Lower lobe of right lung (tissue), 2 donors: Measurements from ENCODE around the gene TACC2. TPM values are rescaled to one million over a fixed set of nuclear protein-coding genes. Genes with fewer than 3 reads are reported as not detected.

ENCODE experiments used
- ATAC-seq, 2 donors: fragments of 200-7000 bp; cut with Tn5 transposase; one replicate each; pipeline ENCODE4 v1.9.1; 2020 to 2022; ENCODE audit warnings: mild to moderate bottlenecking in 2 of 2, moderate library complexity in 2 of 2
- DNase-seq: peaks from one replicate; pipeline ENCODE4 v3.0.0-alpha.2; 2020
- H3K27ac ChIP-seq: fragments of 200-600 bp; one replicate; pipeline ENCODE4 v1.8.0; 2022
- H3K27me3 ChIP-seq: fragments of 200-600 bp; one replicate; pipeline ENCODE4 v1.8.0; 2022; ENCODE audit warnings: low read depth
- H3K36me3 ChIP-seq: fragments of 200-600 bp; one replicate; pipeline ENCODE4 v1.8.0; 2022; ENCODE audit warnings: mild to moderate bottlenecking
- H3K4me1 ChIP-seq: fragments of 200-600 bp; one replicate; pipeline ENCODE4 v1.8.0; 2022
- H3K4me3 ChIP-seq: fragments of 200-600 bp; one replicate; pipeline ENCODE4 v1.8.0; 2022; ENCODE audit warnings: mild to moderate bottlenecking
- H3K9me3 ChIP-seq: fragments of 200-600 bp; one replicate; pipeline ENCODE4 v1.8.0; 2022
- intact Hi-C: fragments of 100-400 bp; cut with DNase I; formaldehyde crosslinking; loops from one replicate; pipeline ENCODE4 v1.11.0; 2022
- total RNA-seq: library from RNA; stranded (reverse); fragmentation: NEBNext Ultra II Directional; extraction: Animal tissue kit (Norgen Biotek cat#: 25700); gene quantifications from one replicate; pipeline ENCODE4 v1.2.1, GENCODE V29; 2021
- TF ChIP-seq, protein P1 (sequence below): fragments of 200-600 bp; IDR thresholded peaks from one replicate; pipeline ENCODE4 v1.8.0; 2022; ENCODE audit warnings: antibody characterized with exemption, mild to moderate bottlenecking
- donor health status: DM: no; HTN: yes; CAD: no; lungs with severe emphysema.

TACC2 gene
- total RNA-seq, 1 donor from 2014 or later: 141 TPM

GRCh38 chr10:122276611-122277208 lies 287.7 kb downstream of the TACC2 start:
- H3K4me1 ChIP-seq: no peaks in the 10 kb centered on the region
- H3K9me3 ChIP-seq: no peaks in the 10 kb centered on the region
- ATAC-seq (no peak), DNase-seq (no peak)
- no peaks in the 10 kb centered on the region for H3K36me3 ChIP-seq
- no peak overlapping the region for H3K27ac ChIP-seq
- H3K4me3 ChIP-seq: no peak overlapping the region
- TF ChIP-seq, protein P1, sequence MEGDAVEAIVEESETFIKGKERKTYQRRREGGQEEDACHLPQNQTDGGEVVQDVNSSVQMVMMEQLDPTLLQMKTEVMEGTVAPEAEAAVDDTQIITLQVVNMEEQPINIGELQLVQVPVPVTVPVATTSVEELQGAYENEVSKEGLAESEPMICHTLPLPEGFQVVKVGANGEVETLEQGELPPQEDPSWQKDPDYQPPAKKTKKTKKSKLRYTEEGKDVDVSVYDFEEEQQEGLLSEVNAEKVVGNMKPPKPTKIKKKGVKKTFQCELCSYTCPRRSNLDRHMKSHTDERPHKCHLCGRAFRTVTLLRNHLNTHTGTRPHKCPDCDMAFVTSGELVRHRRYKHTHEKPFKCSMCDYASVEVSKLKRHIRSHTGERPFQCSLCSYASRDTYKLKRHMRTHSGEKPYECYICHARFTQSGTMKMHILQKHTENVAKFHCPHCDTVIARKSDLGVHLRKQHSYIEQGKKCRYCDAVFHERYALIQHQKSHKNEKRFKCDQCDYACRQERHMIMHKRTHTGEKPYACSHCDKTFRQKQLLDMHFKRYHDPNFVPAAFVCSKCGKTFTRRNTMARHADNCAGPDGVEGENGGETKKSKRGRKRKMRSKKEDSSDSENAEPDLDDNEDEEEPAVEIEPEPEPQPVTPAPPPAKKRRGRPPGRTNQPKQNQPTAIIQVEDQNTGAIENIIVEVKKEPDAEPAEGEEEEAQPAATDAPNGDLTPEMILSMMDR: no peak
- intact Hi-C loops: no loop called here
- H3K27me3 ChIP-seq: no peaks in the 10 kb centered on the region

DNA sequence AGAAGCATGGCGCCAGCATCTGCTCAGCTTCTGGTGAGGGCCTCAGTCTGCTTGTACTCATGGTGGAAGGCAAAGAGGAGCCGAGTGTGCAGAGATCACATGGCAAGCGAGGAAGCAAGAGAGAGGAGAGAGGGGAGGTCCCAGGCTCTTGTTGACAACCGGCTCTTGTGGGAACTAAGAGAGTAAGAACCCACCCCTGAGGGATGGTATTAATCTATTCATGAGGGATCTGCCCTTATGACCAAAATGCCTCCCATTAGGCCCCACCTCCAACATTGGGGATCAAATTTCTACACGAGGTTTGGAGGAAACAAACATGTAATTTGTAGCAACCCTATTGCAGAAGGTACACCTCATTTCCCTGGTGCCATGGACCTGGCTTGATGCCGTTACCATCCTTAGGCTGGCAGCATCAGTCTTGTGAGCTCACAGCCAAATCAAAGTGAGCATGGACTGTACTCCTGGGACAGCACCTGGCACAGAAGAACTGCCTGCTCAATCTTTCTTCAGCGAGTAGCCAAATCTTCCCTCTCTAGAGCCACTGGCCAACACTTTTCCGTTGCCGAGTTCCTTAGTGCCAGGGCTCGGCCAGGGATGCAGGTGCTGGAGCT lies 288.7 kb downstream of the TACC2 start:
- intact Hi-C loops: no loop called here
- Histone ChIP-seq H3K36me3 (no peaks in the 10 kb centered on the region), H3K27ac (no peak overlapping the region), H3K27me3 (no peaks in the 10 kb centered on the region), H3K4me1 (no peaks in the 10 kb centered on the region), H3K9me3 (no peaks in the 10 kb centered on the region), H3K4me3 (no peak overlapping the region)
- TF ChIP-seq, protein P1: no peak
- no peak for ATAC-seq
- DNase-seq: no peak

DNA sequence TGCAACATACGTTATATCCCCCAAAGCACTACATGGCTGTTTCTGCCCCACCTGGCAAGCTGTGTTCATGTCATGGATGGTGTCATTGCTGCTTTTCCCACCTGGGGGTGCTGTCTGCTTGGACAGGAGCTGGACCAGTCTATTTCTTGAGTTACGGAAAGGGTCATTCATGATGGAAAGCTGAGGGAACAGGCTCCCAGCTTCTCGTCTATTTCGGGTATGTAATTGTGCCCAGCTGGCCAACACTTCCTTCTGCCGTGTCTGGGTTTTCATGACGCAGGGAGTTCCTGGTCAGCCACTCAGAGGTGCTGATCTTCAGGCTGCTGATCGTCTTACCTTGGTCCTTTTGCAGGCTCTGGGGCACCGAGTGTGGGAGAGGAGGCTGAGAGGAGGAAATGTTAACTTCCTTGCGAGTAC lies 290.8 kb downstream of the TACC2 start:
- Histone ChIP-seq H3K36me3 (no peaks in the 10 kb centered on the region), H3K4me3 (no peak overlapping the region), H3K27ac (no peak overlapping the region), H3K4me1 (no peaks in the 10 kb centered on the region), H3K9me3 (no peaks in the 10 kb centered on the region), H3K27me3 (no peaks in the 10 kb centered on the region)
- DNase-seq: no peak
- peak in 1 of 2 donors; percentile 31 for ATAC-seq
- intact Hi-C loops: no loop called here
- TF ChIP-seq, protein P1: peak; percentile 37

GRCh38 chr10:122280156-122280555 lies 291.2 kb downstream of the TACC2 start:
- Histone ChIP-seq H3K36me3 (no peaks in the 10 kb centered on the region), H3K9me3 (no peaks in the 10 kb centered on the region), H3K27ac (no peak overlapping the region), H3K27me3 (no peaks in the 10 kb centered on the region), H3K4me3 (no peak overlapping the region), H3K4me1 (no peaks in the 10 kb centered on the region)
- ATAC-seq: no peak
- TF ChIP-seq, protein P1: no peak
- no peak for DNase-seq
- intact Hi-C loops: no loop called here

GRCh38 chr10:122281018-122281626 lies 292.2 kb downstream of the TACC2 start:
- no peaks in the 10 kb centered on the region for H3K36me3 ChIP-seq
- no peak overlapping the region for H3K27ac ChIP-seq
- DNase-seq (no peak), ATAC-seq (no peak)
- H3K4me1 ChIP-seq: no peaks in the 10 kb centered on the region
- H3K4me3 ChIP-seq: no peak overlapping the region
- H3K9me3 ChIP-seq: no peaks in the 10 kb centered on the region
- TF ChIP-seq, protein P1: no peak
- no peaks in the 10 kb centered on the region for H3K27me3 ChIP-seq
- intact Hi-C loops: no loop called here
